ENCODE results near the gene SEPTIN12. TPM values are rescaled to one million over a fixed set of nuclear protein-coding genes. Genes with fewer than 3 reads are reported as not detected.

Gene SEPTIN12, protein sequence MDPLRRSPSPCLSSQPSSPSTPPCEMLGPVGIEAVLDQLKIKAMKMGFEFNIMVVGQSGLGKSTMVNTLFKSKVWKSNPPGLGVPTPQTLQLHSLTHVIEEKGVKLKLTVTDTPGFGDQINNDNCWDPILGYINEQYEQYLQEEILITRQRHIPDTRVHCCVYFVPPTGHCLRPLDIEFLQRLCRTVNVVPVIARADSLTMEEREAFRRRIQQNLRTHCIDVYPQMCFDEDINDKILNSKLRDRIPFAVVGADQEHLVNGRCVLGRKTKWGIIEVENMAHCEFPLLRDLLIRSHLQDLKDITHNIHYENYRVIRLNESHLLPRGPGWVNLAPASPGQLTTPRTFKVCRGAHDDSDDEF
- polyA plus RNA-seq (ENCODE audit: insufficient read length in 10 of 10): 1 to 10 TPM in 1 of 10 donors, not detected in 9; 9.8 TPM
- long read RNA-seq, donor 1: 0 reads
- long read RNA-seq, donor 2: 0 reads
- long read RNA-seq, donor 3: 0 reads
- long read RNA-seq, donor 4: 0 reads
- long read RNA-seq, donor 5: 0 reads
- long read RNA-seq, donor 6: 0 reads
- long read RNA-seq, donor 7: 0 reads
- long read RNA-seq, donor 8: 0 reads
- long read RNA-seq, donor 9: 0 reads

- no peak for DNase-seq
Measured at GRCh38 chr16:4787627-4788482, at the start of gene SEPTIN12. Gene SEPTIN12 (minus strand): TSS chr16:4788345. CDS start chr16:4787645, 700 bp downstream.

DNA sequence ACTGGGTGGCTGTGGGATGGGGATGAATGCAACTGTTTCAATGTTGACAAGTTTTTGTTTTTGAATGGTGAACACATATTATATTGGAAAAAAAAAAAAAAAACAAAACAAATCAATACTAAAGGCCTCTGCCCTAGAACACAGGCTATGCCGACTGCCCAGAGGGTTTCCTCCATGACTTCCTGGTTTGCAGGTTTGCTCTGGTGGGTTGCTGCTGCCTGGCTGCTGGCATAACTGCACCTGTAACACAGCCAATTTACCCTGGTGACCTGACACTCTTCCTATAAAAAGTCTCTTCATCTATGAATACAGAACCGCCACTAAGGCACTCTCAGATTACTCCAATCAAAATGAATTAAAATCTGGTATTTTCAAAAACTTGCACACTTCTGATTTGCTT lies 48.6 kb upstream of the SEPTIN12 start:
- no peak for DNase-seq

DNA sequence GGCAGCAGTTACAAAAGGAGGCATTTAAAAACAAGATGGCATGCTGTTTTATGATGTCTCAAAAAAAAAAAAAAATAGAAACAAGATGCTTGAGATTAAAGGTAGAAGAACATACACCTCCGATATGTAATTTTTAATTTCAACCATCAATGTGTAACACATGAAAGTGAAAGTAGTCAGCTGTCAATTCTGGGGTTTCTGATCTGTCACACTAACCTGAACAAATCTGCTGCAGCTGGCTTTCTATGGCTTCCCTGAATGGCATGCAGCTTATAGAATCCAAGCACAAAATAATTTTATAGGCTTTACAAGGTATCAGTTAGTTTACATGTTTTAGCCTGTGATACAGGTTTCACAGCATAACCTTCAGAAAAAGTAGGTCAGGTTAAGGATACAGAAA lies 45.4 kb upstream of the SEPTIN12 start:
- no peak for DNase-seq

DNA sequence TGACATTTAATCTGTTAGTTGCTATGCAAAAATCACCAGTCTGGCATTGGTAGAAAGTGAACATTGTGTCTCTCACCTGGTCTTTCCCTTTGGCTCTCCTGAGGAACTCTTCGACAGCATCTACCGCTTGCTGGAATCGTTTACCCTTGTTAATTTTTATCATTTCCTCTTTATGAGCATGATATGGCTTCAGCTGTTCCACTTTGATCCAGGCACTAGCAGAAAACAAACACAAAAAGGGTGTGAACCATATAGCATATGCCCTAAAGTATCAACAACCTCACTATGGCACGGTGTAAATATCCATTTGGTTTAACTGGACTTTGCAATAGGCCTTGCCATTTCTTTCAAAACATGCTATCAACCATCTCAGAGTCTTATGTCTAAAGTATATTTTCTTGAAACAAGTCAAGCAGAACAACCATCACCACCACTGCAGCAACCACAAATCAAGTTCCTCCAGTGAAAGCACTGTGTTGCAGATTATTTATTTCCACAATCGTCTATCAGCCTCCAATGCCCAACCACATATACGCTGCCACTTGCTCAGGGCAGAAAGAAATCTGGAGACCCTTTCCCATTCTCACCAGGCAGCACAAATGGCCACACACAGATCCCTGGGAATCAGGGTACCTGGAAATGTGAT lies 44.7 kb upstream of the SEPTIN12 start:
- DNase-seq: no peak

GRCh38 chr16:4831616-4832015 lies 43.5 kb upstream of the SEPTIN12 start:
- no peak for DNase-seq

DNA sequence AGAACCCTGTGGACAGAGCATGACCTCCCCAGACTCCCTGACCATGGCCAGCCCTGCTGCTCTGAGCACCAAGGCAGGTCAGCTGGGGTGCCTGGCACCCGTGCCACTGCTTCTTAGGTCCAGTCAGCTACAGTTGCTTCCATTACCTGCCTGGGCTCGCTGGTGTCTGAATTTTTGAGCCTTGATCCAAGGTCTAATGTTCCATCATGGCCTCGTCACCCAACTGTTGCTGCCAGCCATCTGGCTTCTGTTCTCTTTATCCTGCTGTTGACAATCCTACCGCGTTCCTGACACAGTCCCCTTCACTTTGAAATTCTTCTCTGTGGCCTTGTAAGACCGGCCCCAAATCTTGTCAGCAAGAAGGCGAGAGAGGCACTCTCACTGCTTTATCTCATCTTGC lies 42.3 kb upstream of the SEPTIN12 start:
- DNase-seq: no peak

DNA sequence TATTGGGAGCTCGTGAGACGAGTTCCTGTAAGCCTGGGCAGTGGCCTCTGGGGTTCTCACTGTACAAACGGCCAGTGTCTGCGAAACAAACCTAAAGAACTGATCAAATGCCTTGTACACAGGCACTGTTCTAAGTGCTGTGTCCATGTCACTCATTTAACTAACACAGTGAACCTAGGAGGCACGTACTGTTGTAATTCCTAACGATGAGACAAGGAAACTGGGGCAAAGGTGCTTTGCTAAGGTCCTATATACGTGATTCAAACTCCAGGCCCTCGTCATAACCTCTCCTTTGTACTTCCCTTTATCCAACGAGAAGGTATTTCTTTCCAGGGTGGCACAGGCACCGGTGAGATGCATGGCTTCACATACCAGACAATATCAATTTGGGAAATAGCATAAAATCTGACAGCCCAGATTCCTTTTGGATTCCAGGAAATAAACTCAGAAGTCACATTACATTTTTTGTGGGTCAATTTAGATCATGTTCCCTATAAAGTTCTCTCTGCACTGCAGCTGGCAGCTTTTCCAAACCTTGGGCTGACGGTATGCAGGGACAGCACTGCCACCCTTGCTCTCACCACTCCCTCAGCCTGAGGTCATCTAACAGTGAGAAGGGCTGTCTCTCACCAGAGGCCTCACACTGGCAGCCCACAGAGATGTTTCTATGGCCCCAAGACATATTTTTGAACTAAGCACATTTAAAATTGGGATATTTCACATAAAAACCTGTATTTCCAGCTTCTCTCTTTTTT lies 40.6 kb upstream of the SEPTIN12 start:
- no peak for DNase-seq

DNA sequence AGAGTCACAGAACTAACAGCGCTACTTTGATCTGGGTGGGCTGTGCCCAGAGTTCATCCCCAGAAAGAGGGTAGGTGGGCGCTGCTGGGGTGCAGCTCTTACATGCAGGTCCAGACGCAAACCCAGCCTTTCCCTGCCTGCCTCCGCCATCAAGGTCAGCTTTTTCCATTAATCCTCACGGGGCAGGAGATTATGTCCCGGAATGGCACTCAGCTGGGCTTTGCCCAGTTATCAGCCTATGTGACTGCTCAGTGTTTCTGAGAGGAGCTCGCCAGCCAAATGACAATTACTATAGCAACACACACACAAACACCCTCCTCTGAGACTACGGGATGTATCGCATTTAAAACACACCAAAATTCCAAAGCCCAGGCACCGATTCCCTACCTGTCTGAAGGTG lies 38.8 kb upstream of the SEPTIN12 start:
- no peak for DNase-seq

- DNase-seq: no peak
Measured at GRCh38 chr16:4826526-4826925, 38.4 kb upstream of the SEPTIN12 start.

DNA sequence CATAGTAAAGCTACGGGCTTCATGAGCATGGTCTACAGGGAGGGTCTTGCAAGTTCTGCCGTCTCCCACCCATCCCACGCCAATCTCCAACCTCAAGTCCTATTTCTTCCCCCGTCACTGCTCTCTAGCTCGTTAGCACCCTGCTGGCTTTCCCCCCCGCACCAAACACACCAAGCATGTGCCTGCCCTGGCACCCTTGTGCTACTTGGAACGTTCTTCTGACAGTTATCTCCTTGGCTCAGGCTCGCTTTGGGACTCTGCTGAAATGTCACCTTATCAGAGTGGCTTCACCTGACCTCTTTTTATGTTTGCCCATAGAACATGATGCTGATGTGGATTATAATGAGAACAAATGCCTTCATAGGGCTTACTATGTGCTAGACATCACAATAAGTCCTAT lies 37.1 kb upstream of the SEPTIN12 start:
- no peak for DNase-seq

DNA sequence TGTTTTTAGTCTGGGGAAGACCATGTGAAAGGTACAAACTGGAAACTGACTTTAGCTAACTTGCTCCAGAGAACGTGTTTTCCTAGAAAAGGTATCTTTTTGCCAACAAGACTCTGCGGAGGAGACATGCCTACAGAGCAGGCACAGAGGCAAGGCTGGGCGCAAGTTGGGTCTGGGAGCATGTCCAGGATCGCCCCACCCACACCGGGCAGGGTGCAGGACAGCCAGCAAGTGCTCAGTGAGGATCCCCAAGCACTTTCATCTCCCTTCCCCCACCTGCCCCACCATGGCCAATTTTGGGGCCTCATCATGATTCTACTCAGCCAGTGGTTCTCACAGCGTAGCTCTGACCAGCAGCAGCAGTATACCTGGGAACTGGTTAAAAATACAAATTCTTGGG lies 32.5 kb upstream of the SEPTIN12 start:
- DNase-seq: no peak

GRCh38 chr16:4814542-4815173 lies 26.5 kb upstream of the SEPTIN12 start:
- DNase-seq: no peak

GRCh38 chr16:4814046-4814445 lies 25.9 kb upstream of the SEPTIN12 start:
- no peak for DNase-seq

DNA sequence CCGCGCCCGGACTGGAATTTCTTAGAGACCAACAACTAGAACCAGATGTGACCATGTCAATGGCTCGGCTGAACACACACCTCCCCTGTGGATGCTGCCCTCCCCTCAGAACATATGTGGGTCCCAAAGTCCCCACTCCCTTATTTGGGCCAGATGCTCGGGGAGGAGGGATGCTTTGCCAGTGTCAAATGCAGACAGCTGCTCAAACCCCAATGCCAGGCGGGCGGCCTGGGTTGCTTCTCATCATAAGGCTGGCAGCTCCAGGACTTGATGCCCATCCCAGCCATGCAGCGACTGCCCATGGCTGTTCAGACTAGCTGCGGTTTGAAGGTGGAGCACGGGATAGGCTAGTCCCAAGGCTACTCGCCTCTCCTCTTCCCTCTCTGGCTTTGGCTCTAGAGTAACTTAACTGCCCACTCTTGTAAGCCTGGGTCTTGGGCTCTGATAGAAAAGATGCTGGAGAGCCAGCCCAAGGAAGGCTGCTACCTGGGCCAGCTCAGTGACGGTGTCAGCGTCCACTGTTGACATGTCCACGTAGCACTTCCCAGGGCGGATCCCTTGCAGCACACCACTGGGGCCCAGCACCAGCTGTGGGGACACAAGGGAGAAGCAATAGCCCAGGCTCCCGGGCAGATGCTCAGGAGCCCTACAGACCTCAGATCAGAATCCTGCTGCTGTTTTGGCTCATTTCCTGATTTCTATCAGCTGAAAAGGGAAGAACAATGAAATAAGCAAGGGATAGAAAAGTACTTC lies 25.3 kb upstream of the SEPTIN12 start:
- DNase-seq: no peak

- no peak for DNase-seq
Measured at GRCh38 chr16:4811773-4812172, 23.6 kb upstream of the SEPTIN12 start.

GRCh38 chr16:4811242-4811641 lies 23.1 kb upstream of the SEPTIN12 start:
- no peak for DNase-seq

DNA sequence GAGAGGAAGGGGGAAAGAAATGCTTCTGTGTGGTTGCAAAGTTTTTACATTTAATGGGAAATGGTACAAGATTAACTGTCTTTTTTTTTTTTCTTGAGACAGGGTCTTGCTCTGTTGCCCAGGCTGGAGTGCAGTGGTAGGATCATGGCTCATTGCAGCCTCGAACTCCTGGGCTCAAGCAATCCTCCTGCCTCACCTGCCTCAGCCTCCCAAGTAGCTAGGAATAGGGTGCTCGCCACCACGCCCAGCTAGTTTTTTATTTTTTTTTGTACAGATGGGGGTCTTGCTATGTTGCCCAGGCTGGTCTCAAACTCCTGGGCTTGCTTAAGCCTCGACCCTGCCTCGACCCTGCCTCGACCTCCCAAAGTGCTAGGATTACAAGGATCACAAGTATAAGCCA lies 18.1 kb upstream of the SEPTIN12 start:
- DNase-seq: no peak

DNA sequence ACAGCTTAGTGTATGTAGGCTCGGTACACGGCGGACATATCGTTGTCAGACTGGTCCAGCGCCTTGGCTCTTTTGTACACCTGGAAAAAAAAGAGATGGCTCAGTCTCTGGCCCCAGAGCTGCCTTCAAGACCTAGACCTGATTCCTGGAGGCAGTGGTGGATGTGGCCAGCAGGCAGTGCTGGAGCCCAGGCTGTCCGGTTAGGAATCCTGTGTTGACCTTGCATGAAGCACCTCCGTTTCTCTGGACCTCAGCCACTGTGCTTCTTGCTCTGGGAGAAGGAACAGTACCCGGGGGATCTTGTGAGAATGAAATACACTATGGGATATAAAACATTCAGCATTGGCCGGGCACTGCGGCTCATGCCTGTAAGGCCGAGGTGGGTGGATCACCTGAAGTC lies 17.1 kb upstream of the SEPTIN12 start:
- no peak for DNase-seq

DNA sequence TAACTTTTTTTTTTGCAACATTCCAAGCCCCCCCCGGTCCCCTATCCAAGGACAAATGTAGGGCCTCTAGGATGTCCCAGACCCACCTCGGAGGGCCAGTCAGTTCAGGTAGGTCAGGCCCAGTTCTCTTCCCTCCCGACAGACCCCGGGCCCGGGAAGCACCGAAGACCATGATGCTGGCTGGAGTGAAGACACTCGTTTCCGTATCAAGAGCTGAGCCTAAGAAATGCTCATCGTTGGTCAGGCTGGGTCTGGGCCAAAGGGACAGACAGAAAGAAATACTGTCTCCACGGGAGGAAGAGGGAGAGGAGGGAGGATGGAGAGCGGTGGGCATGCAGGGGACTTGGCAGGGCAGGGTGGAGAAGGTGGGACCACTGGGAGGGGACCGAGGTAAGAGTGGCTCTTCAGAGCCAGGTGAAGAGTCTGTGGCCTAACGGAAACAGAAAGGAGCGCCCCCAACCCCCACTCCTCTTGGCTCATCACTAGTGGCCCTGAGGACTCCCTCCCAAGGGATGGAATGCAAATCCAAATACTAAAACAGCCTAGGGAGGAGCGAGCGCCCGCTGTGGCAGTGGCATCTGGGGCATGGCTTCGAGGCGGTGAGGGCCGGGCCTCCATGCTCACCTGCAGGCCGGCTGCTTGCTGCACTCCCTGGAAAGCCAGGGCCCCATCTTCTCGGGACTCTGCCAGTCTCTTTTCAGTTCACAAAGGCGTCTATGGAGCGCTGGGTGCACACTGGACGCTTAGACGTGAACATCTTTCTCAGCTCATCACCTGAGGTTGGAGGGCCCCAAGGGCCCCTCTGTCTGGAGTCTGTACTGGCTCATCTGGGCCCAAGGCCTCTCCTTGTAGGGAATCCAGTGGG lies 16.0 kb upstream of the SEPTIN12 start:
- DNase-seq: no peak
